ENCODE results near the gene ALG12. TPM values are rescaled to one million over a fixed set of nuclear protein-coding genes. Genes with fewer than 3 reads are reported as not detected.

The ALG12 gene
- total and polyA plus RNA-seq, 2 of the 13 experiments (the other 11 are each of a cell fraction or from before 2014, with no cell fraction given) = 7.8 to 15.8 TPM

DNA sequence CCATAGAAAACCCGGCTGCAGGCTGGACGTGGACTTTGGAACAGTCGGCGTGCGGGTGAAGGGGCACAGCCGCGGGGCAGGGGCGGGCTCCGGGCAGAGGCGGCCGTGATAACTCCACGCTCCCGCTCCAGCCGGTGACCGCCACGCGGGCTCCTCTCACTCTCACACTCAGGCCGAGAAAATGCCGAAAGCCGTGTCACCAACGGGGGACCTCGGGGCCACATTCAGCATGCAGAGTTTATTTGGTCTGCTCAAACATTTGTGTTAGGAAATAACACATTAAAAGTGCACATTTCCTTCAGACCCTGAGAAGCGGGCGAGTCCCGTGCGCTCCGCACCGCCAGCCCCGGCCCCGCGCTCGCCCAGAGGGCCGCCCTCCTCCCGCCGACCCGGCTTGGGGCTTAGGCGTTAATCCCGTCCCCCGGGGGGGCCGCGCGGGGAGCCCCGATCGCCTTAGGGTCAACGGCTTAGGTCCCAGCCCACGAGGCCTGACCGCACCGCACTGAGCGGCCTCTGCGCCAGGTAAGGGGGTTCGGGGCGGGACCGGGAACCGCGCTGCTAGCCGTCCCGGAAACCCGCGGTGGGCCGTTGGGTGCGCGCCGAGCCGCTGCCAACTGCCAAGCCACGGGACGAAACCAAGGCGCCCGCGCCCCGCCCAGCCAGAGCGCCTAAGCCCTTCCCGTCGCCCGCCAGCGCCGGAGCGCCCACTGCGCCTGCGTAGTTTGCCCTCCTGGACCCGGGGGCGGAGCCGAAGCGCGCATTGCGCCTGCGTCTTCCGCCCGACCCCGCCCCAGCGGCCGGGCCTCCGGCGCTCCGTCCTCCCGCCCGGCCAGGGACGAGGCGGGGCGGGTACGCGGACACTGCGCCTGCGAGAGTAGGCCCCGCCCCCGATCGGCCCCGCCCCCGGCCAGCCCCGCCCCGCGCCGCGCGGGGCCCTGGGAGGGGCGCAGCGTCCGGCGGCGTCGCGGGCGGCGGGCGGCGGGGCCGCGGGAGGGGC is 65.0 kb downstream of the ALG12 start, which contains the start of gene ZBED4 (continued):
- TF ChIP-seq, protein P1, sequence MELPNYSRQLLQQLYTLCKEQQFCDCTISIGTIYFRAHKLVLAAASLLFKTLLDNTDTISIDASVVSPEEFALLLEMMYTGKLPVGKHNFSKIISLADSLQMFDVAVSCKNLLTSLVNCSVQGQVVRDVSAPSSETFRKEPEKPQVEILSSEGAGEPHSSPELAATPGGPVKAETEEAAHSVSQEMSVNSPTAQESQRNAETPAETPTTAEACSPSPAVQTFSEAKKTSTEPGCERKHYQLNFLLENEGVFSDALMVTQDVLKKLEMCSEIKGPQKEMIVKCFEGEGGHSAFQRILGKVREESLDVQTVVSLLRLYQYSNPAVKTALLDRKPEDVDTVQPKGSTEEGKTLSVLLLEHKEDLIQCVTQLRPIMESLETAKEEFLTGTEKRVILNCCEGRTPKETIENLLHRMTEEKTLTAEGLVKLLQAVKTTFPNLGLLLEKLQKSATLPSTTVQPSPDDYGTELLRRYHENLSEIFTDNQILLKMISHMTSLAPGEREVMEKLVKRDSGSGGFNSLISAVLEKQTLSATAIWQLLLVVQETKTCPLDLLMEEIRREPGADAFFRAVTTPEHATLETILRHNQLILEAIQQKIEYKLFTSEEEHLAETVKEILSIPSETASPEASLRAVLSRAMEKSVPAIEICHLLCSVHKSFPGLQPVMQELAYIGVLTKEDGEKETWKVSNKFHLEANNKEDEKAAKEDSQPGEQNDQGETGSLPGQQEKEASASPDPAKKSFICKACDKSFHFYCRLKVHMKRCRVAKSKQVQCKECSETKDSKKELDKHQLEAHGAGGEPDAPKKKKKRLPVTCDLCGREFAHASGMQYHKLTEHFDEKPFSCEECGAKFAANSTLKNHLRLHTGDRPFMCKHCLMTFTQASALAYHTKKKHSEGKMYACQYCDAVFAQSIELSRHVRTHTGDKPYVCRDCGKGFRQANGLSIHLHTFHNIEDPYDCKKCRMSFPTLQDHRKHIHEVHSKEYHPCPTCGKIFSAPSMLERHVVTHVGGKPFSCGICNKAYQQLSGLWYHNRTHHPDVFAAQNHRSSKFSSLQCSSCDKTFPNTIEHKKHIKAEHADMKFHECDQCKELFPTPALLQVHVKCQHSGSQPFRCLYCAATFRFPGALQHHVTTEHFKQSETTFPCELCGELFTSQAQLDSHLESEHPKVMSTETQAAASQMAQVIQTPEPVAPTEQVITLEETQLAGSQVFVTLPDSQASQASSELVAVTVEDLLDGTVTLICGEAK (IDR thresholded peaks at IDR 0.05) = no peak
- TF ChIP-seq, protein P1 (CRISPR knock-in tag; IDR thresholded peaks at IDR 0.05) = peak; percentile 81; the same call in 1 of the 2 replicates
- TF ChIP-seq CBX2 (IDR thresholded peaks at IDR 0.05; ENCODE audit: low read depth, low read length) = no peak
- TF ChIP-seq CBX2 (CRISPR knock-in tag; IDR thresholded peaks at IDR 0.05; ENCODE audit: low read depth) = no peak
- peak; percentile 53 for TF ChIP-seq BCL6 (CRISPR knock-in tag; IDR thresholded peaks at IDR 0.05)
- no peak for TF ChIP-seq HDAC2 (CRISPR knock-in tag; IDR thresholded peaks at IDR 0.05)
- TF ChIP-seq, protein P2, sequence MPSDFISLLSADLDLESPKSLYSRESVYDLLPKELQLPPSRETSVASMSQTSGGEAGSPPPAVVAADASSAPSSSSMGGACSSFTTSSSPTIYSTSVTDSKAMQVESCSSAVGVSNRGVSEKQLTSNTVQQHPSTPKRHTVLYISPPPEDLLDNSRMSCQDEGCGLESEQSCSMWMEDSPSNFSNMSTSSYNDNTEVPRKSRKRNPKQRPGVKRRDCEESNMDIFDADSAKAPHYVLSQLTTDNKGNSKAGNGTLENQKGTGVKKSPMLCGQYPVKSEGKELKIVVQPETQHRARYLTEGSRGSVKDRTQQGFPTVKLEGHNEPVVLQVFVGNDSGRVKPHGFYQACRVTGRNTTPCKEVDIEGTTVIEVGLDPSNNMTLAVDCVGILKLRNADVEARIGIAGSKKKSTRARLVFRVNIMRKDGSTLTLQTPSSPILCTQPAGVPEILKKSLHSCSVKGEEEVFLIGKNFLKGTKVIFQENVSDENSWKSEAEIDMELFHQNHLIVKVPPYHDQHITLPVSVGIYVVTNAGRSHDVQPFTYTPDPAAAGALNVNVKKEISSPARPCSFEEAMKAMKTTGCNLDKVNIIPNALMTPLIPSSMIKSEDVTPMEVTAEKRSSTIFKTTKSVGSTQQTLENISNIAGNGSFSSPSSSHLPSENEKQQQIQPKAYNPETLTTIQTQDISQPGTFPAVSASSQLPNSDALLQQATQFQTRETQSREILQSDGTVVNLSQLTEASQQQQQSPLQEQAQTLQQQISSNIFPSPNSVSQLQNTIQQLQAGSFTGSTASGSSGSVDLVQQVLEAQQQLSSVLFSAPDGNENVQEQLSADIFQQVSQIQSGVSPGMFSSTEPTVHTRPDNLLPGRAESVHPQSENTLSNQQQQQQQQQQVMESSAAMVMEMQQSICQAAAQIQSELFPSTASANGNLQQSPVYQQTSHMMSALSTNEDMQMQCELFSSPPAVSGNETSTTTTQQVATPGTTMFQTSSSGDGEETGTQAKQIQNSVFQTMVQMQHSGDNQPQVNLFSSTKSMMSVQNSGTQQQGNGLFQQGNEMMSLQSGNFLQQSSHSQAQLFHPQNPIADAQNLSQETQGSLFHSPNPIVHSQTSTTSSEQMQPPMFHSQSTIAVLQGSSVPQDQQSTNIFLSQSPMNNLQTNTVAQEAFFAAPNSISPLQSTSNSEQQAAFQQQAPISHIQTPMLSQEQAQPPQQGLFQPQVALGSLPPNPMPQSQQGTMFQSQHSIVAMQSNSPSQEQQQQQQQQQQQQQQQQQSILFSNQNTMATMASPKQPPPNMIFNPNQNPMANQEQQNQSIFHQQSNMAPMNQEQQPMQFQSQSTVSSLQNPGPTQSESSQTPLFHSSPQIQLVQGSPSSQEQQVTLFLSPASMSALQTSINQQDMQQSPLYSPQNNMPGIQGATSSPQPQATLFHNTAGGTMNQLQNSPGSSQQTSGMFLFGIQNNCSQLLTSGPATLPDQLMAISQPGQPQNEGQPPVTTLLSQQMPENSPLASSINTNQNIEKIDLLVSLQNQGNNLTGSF (CRISPR knock-in tag; IDR thresholded peaks at IDR 0.05) = peak; percentile 79
- TF ChIP-seq POLR2A (IDR thresholded peaks at IDR 0.05; ENCODE audit: insufficient read depth in 1 of 2, low read depth in 2 of 2, low read length in 2 of 2) = peak; percentile 77 to 85
- TF ChIP-seq ZNF3 (CRISPR knock-in tag; IDR thresholded peaks at IDR 0.05) = no peak
- TF ChIP-seq NFIC (IDR thresholded peaks at IDR 0.05; ENCODE audit: low read length) = no peak
- TF ChIP-seq ZFYVE20 (CRISPR knock-in tag; IDR thresholded peaks at IDR 0.05; ENCODE audit: borderline replicate concordance, low read depth) = no peak
- no peak for TF ChIP-seq POLR2AphosphoS2 (IDR thresholded peaks at IDR 0.05; ENCODE audit: low read depth, low read length)
- peak; percentile 57 for TF ChIP-seq KAT8 (CRISPR knock-in tag; IDR thresholded peaks at IDR 0.05)
- no peak for TF ChIP-seq TBL1XR1 (IDR thresholded peaks at IDR 0.05; ENCODE audit: borderline replicate concordance, low read length, partially characterized antibody)
